Trophoblast cell (in vitro differentiated cells and primary cell): ENCODE results near the gene AGBL4.

Experiments used
- DNase-seq, 2 donors: peaks; one replicate each; pipeline ENCODE4 v3.0.0-alpha.2; 2016
- H2AFZ ChIP-seq: 2 replicates; pipeline ENCODE4 v1.6.1; 2013; ENCODE audit warnings: low read length, moderate library complexity, mild to moderate bottlenecking; ENCODE audit not compliant: insufficient read depth, poor library complexity
- H2AK5ac ChIP-seq: 2 replicates; pipeline ENCODE4 v1.6.1; 2013; ENCODE audit warnings: mild to moderate bottlenecking, low read length
- H2BK120ac ChIP-seq: 2 replicates; pipeline ENCODE4 v1.6.1; 2013; ENCODE audit warnings: low read length, mild to moderate bottlenecking, moderate library complexity; ENCODE audit not compliant: insufficient read depth, poor library complexity
- H2BK12ac ChIP-seq: 2 replicates; pipeline ENCODE4 v1.6.1; 2013; ENCODE audit warnings: mild to moderate bottlenecking, low read length, moderate library complexity
- H2BK5ac ChIP-seq: 2 replicates; pipeline ENCODE4 v1.6.1; 2013; ENCODE audit warnings: low read length, low read depth, moderate library complexity, mild to moderate bottlenecking; ENCODE audit not compliant: poor library complexity
- H3K14ac ChIP-seq: 2 replicates; pipeline ENCODE4 v1.6.1; 2013; ENCODE audit warnings: mild to moderate bottlenecking, low read length
- H3K18ac ChIP-seq: 2 replicates; pipeline ENCODE4 v1.6.1; 2013; ENCODE audit warnings: mild to moderate bottlenecking, low read length
- H3K23ac ChIP-seq: 2 replicates; pipeline ENCODE4 v1.6.1; 2013; ENCODE audit warnings: low read length
- H3K27ac ChIP-seq: 2 replicates; pipeline ENCODE4 v1.5.1; 2013; ENCODE audit warnings: low read depth, mild to moderate bottlenecking, inconsistent platforms, low read length, moderate library complexity
- H3K27me3 ChIP-seq: 2 replicates; pipeline ENCODE4 v1.6.1; 2013; ENCODE audit warnings: inconsistent platforms, mild to moderate bottlenecking, low read length, moderate library complexity; ENCODE audit not compliant: insufficient read depth
- H3K36me3 ChIP-seq, 2 experiments: 1 replicate in 1 of 2; 2 replicates in 1 of 2; pipeline ENCODE4 v1.6.1; 2013; ENCODE audit warnings: low read length in 2 of 2, mild to moderate bottlenecking in 2 of 2, moderate library complexity in 1 of 2; ENCODE audit not compliant: insufficient read depth in 2 of 2, control insufficient read depth in 1 of 2
- H3K4ac ChIP-seq: 2 replicates; pipeline ENCODE4 v1.6.1; 2013; ENCODE audit warnings: low read depth, mild to moderate bottlenecking, low read length, moderate library complexity
- H3K4me1 ChIP-seq, 2 experiments: 1 replicate in 1 of 2; 2 replicates in 1 of 2; pipeline ENCODE4 v1.6.1; 2013; ENCODE audit warnings: low read length in 2 of 2, mild to moderate bottlenecking in 2 of 2, moderate library complexity in 1 of 2; ENCODE audit not compliant: insufficient read depth in 2 of 2, control insufficient read depth in 1 of 2
- H3K4me2 ChIP-seq: 2 replicates; pipeline ENCODE4 v1.6.1; 2013; ENCODE audit warnings: inconsistent platforms, mild to moderate bottlenecking, low read length, moderate library complexity
- H3K4me3 ChIP-seq: 2 replicates; pipeline ENCODE4 v1.5.1; 2013; ENCODE audit warnings: mild to moderate bottlenecking, low read depth, low read length, inconsistent platforms
- H3K79me1 ChIP-seq: one replicate; pipeline ENCODE4 v1.6.1; 2013; ENCODE audit warnings: low read length
- H3K79me2 ChIP-seq: 2 replicates; pipeline ENCODE4 v1.6.1; 2013; ENCODE audit warnings: low read length, mild to moderate bottlenecking; ENCODE audit not compliant: control insufficient read depth, insufficient read depth, poor library complexity
- H3K9ac ChIP-seq: 2 replicates; pipeline ENCODE4 v1.6.1; 2013; ENCODE audit warnings: mild to moderate bottlenecking, low read length
- H3K9me3 ChIP-seq: 2 replicates; pipeline ENCODE4 v1.6.1; 2013; ENCODE audit warnings: low read depth, mild to moderate bottlenecking, control low read depth, inconsistent platforms, low read length; ENCODE audit not compliant: insufficient read depth
- H4K12ac ChIP-seq: 2 replicates; pipeline ENCODE4 v1.6.1; 2013; ENCODE audit warnings: low read depth, mild to moderate bottlenecking, low read length, moderate library complexity
- H4K8ac ChIP-seq: 2 replicates; pipeline ENCODE4 v1.6.1; 2013; ENCODE audit warnings: low read depth, mild to moderate bottlenecking, low read length, moderate library complexity
- H4K91ac ChIP-seq: one replicate; pipeline ENCODE4 v1.6.1; 2013; ENCODE audit warnings: low read depth, mild to moderate bottlenecking, low read length, moderate library complexity
- WGBS: extraction: QIAGEN DNeasy Blood & Tissue Kit; methylation state at CpG from one replicate; pipeline ENCODE4 v1.1.7; 2013; ENCODE audit warnings: missing lambda C conversion rate; ENCODE audit not compliant: insufficient read length, insufficient coverage; ENCODE audit errors: extremely low coverage; 5-methylcytosine and 5-hydroxymethylcytosine counted together

The AGBL4 gene

DNA sequence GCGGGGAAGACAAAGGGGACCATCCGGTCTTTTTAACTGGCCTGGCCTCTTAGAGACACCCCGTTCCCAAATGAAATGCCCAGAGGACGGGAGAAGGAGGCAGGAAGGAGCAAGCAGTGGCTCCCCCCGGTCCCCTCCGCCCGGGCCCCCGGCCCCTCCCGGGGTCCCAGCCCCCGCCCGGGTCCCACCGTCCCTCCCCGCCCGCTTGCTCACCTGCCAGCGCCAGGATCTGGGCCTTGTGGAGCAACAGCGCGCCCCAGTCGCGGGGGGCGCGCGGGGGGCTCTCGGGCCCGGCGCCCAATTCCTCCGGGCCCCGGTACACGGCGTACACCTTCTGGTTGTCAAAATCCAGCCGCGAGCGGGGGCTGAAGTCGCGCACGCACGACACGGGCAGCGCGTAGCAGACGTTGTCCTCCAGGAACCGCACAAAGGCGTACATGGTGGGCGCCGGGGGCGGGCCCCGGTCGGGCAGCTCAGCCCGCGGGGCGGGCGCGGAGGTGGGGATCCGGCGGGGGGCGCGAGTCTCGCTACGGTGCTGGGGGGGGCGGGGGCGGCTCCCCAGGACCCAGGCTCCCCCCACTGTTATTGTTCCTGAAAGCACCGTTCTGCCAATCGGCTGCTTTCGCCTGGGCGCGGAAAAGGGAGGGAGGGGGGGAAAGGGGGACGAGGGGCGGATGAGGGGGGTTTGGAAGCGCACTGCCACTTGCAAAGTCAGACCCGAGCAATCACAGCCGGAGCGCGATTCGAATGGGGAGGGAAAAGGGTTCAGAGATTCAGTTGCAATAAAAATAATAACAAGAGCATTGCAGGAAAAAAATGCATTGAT is 1247.1 kb downstream of the AGBL4 start, which contains the start of gene BEND5:
Gene BEND5 (minus strand): TSS at position 499 of the 826 bp plus-strand sequence. CDS start 60 bp downstream, at position 439.
- no peak within 1 kb of the TSS for H2AK5ac ChIP-seq
- H3K79me2 ChIP-seq, result no peaks in the 10 kb centered on the region
- peaks cover 2% of the 10 kb centered on the region for H3K79me1 ChIP-seq
- peak within 1 kb of the TSS; percentile 31 for H3K4ac ChIP-seq
- no peaks in the 10 kb centered on the region for H3K9me3 ChIP-seq
- H2BK5ac ChIP-seq, result no peak within 1 kb of the TSS
- H3K27ac ChIP-seq, result no peak within 1 kb of the TSS
- peak within 1 kb of the TSS; percentile 84 for H3K4me3 ChIP-seq
- H2BK12ac ChIP-seq, result no peak within 1 kb of the TSS
- no peaks in the 10 kb centered on the region for H3K36me3 ChIP-seq
- H4K91ac ChIP-seq, result peak within 1 kb of the TSS; percentile 66
- H3K23ac ChIP-seq, result no peak within 1 kb of the TSS
- peak in 1 of 2 donors; percentile 11 for DNase-seq
- WGBS, result no CpG with 5 or more reads among the region's 73 CpGs
- peak within 1 kb of the TSS; percentile 27 for H2BK120ac ChIP-seq
- peak within 1 kb of the TSS; percentile 90 for H2AFZ ChIP-seq
- H4K12ac ChIP-seq, result peak within 1 kb of the TSS; percentile 74
- peak within 1 kb of the TSS; percentile 75 for H3K14ac ChIP-seq
- H3K27me3 ChIP-seq, result no peaks in the 10 kb centered on the region
- peak within 1 kb of the TSS; percentile 47 for H3K18ac ChIP-seq
- H3K9ac ChIP-seq, result peak within 1 kb of the TSS; percentile 81
- H4K8ac ChIP-seq, result peak within 1 kb of the TSS; percentile 84
- peaks cover 0 to 2% of the 10 kb centered on the region in 2 experiments for H3K4me1 ChIP-seq
- peak within 1 kb of the TSS; percentile 70 for H3K4me2 ChIP-seq

DNA sequence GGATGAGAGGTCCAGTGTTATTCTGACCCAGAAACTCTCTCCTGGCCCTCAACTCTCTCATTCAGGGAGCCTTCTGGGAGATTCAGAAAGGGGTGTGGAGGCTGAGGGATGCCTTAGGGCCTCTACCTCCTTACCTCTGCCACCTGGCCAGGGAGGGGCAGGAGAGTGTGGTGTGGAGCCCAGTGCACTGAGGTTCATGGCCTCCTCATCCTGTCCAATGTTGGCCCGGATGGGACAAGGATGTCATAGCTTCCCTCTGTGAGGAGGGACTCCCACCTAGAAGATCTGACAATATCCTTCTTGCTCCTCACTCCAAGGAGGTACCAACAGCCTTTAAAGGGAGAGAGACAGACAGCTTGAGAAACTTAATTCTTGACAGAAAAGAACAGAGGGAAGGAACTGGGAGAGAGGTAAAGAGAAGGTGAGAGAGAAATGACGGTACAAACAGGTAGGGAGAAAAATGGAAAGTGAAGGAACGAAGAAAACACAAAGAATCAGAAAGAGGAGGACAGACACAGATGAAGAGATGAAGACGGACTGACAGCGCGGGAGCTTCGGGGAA is 1247.8 kb downstream of the AGBL4 start:
- DNase-seq, result no peak
- Histone ChIP-seq H3K14ac (no peak overlapping the region), H3K4ac (no peak overlapping the region), H2BK120ac (no peak overlapping the region), H3K79me2 (no peaks in the 10 kb centered on the region), H4K8ac (no peak overlapping the region), H3K79me1 (peaks cover 2% of the 10 kb centered on the region), H2BK12ac (no peak overlapping the region), H3K4me3 (peak overlapping the region; percentile 84), H4K91ac (no peak overlapping the region), H3K18ac (no peak overlapping the region), H4K12ac (no peak overlapping the region), H3K9ac (no peak overlapping the region), H2BK5ac (no peak overlapping the region), H2AFZ (no peak overlapping the region), H3K27ac (no peak overlapping the region), H3K23ac (no peak overlapping the region), H3K9me3 (no peaks in the 10 kb centered on the region), H2AK5ac (no peak overlapping the region), H3K27me3 (no peaks in the 10 kb centered on the region), H3K4me2 (peak overlapping the region; percentile 70), H3K36me3 (no peaks in the 10 kb centered on the region), H3K4me1 (peaks cover 0 to 2% of the 10 kb centered on the region in 2 experiments)
- no CpG with 5 or more reads among the region's 7 CpGs for WGBS

- no peak for DNase-seq
- Histone ChIP-seq H3K79me1 (peaks cover 2% of the 10 kb centered on the region), H3K14ac (no peak overlapping the region), H3K23ac (no peak overlapping the region), H2BK5ac (no peak overlapping the region), H4K12ac (no peak overlapping the region), H4K91ac (no peak overlapping the region), H3K9me3 (no peaks in the 10 kb centered on the region), H2AFZ (no peak overlapping the region), H3K18ac (no peak overlapping the region), H2BK12ac (no peak overlapping the region), H2BK120ac (no peak overlapping the region), H3K79me2 (no peaks in the 10 kb centered on the region), H3K4me3 (no peak overlapping the region), H3K36me3 (no peaks in the 10 kb centered on the region), H3K27me3 (no peaks in the 10 kb centered on the region), H3K4ac (no peak overlapping the region), H3K27ac (no peak overlapping the region), H2AK5ac (no peak overlapping the region), H4K8ac (no peak overlapping the region), H3K9ac (no peak overlapping the region), H3K4me2 (no peak overlapping the region), H3K4me1 (peaks cover 0 to 2% of the 10 kb centered on the region in 2 experiments)
- WGBS, result no CpG with 5 or more reads among the region's 1 CpG
Measured at GRCh38 chr1:48773133-48773532, 1250.6 kb downstream of the AGBL4 start.

DNA sequence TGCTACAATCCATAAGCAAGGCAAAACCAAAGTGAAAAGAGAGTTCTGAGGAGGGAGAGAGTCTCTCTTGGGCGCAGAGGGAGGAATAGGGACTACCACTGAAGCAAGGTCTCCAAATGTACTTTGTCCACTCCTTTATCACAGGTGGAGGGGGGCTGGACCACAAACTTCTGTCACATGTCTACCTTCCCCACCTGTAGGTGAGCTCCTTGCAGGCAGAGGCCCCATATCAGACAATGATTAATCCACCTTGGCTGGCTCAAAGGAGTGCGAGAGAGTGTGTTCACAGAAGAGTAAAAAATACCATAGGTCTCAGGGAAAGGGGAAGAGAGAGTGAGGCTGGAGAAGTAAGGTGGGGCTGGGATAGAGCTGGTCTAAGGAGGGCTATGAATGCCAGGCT is 1251.5 kb downstream of the AGBL4 start:
- DNase-seq, result no peak
- peaks cover 2% of the 10 kb centered on the region for H3K79me1 ChIP-seq
- H2BK5ac ChIP-seq, result no peak overlapping the region
- no peak overlapping the region for H3K4ac ChIP-seq
- no peaks in the 10 kb centered on the region for H3K27me3 ChIP-seq
- no peak overlapping the region for H4K8ac ChIP-seq
- no peak overlapping the region for H4K12ac ChIP-seq
- no peak overlapping the region for H2BK12ac ChIP-seq
- H3K18ac ChIP-seq, result no peak overlapping the region
- no peak overlapping the region for H2BK120ac ChIP-seq
- H3K23ac ChIP-seq, result no peak overlapping the region
- no peak overlapping the region for H4K91ac ChIP-seq
- no peaks in the 10 kb centered on the region for H3K36me3 ChIP-seq
- H3K4me3 ChIP-seq, result no peak overlapping the region
- no peaks in the 10 kb centered on the region for H3K79me2 ChIP-seq
- no peak overlapping the region for H2AK5ac ChIP-seq
- H3K9ac ChIP-seq, result no peak overlapping the region
- H3K14ac ChIP-seq, result no peak overlapping the region
- WGBS, result no CpG with 5 or more reads among the region's 2 CpGs
- H3K9me3 ChIP-seq, result no peaks in the 10 kb centered on the region
- no peak overlapping the region for H3K27ac ChIP-seq
- no peak overlapping the region for H2AFZ ChIP-seq
- H3K4me1 ChIP-seq, result no peaks in the 10 kb centered on the region
- no peak overlapping the region for H3K4me2 ChIP-seq
